ENCODE data around the gene XPNPEP1.

Gene XPNPEP1

DNA sequence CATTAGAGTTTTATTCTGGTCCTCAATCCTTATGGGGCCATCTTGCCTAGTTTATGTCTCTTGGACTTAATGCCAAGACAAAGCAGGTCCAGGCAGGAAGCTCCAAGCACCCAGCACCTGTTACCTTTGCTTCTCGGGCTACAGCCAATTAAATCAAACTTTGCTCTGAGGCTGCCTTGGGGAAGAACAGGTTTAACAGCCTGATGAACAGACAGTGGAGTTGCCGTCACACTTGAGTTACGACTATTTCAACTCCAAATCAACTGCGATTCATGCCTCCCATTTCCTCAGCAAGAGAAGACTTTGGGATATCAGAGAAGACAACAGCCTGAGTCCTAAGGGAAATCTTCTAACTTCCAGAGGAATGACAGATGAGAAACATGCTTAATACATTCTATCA is 62.2 kb downstream of the XPNPEP1 start:
- no peak for DNase-seq

DNA sequence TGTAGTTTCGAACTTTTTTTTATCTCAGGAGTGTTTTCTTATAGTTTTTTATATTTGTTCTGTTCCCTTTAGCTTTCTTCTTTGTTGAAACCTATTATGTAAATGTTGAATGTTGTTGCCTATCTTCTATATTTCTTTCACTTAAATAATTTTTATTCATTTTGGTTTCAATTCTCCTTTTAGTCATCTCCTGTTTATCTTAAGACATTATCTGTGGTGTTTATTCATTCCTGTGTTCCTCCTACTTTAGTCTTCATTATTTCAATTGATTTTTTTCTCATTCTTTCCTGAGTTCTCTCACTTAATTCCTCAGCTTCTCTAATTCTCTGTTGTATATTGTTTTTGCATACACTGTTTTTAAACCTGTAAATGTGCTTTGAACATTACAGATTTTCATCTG is 64.1 kb downstream of the XPNPEP1 start:
- DNase-seq, result no peak

DNA sequence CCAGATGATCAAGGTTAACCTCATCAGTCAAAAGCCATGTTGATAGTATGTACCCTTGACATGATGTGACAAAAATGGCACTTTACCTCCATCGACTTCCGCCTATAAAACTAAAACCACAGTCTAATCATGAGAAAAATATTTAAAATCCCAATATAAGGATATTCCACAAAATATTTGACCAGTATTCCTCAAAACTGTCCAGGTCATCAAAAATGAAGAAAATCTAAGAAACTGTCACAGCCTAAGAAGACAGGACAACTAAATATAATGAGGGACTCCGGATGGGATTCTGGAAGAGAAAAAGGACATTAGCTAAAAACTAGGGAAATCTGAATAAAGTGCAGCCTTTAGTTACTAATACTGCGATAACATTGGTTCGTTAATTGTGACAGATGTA is 67.6 kb downstream of the XPNPEP1 start:
- no peak for DNase-seq

- DNase-seq, result no peak
Measured at GRCh38 chr10:109853921-109854320, 69.4 kb downstream of the XPNPEP1 start.

DNA sequence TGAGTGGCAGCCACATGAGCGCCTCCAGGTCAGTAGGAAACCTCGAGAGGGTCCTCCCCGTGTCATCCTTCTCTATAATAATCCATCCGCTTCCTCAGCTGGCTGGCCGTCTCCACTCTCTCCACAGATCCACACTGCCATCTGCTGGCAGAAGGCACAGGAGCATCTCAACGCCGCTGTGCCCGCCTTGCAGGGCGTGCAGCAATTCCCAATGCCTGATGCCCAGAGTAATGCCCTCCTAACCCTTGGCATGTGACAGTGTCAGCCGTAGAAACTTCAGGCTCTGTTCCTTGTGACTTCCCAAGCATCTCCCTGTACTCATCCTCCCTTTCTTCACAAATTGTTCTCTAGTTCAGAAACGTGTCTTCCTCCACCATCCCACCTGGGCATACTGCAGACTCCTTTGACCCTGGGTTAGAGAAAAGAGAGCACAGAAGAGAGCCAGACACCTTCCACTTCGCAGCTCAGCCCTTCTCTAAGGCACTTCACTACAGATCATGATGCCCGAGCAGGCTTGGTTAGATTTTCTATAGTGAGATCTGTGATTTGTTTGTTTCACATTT is 70.8 kb downstream of the XPNPEP1 start:
- no peak for DNase-seq

DNA sequence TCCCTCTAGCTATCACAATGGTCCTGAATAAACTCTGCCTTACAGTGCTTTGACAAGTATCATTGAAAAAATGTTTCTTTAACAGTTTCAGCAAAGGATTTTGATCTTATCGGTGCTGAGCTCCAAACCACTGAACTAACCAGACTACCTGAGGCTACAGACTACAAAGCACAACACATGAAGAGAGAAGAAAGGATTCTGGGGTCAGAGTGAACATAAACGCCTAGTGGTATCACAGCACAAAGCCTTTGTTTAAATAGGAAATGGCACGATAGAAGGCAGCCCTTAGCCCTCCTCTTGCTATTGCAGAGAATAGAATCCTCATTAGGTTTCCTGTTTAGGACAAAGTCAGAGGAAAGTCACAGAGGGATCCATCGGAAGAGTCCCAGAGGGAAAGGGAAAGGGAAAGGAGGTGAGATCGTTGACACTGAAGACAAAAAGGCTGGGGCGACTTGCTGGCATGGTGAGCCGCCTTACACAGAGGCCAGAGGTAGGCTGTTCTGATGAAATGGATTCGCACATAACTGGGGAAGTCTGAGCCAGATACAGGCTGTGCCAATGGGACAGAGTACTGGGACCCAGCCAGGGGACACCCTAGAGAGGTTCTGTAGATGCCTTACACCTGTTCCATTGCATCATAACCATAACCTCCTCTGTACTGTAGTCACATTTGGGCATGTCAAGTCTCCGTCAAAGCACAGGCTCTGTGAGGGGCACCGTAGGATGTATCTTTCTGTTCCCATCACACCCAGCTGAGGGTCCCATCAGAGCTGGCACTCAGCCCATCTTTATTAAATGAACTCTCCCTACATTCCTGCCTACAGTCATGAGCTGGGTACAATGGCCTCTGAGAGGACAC is 71.5 kb downstream of the XPNPEP1 start:
- no peak for DNase-seq

DNA sequence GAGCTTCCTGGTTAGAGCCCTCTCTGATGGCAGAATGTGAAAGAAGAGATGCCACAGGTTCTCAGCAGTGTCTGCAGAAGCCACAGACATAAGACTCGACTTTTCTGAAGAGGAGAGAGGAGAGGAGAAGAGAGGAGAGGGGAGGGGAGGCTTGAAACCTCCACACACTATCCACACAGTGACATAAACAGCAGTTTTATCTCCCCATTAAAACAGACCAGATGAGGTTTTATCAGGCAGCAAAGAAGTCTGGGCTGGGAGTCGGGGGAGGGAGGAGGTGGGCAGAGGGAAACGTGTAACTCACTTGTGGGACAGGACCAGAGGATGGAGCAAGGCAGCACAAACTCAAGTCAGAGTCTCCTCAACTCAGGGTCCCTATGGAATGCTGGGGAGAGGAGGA is 76.5 kb downstream of the XPNPEP1 start:
- DNase-seq, result no peak

- DNase-seq, result no peak
Measured at GRCh38 chr10:109845308-109845707, 78.0 kb downstream of the XPNPEP1 start.

- DNase-seq, result no peak
Measured at GRCh38 chr10:109838592-109839244, 84.6 kb downstream of the XPNPEP1 start.

GRCh38 chr10:109837384-109837783 is 85.9 kb downstream of the XPNPEP1 start:
- no peak for DNase-seq

GRCh38 chr10:109835257-109835656 is 88.1 kb downstream of the XPNPEP1 start:
- DNase-seq, result no peak

- no peak for DNase-seq
Measured at GRCh38 chr10:109831846-109832245, 91.5 kb downstream of the XPNPEP1 start.

GRCh38 chr10:109824206-109824605 is 99.1 kb downstream of the XPNPEP1 start:
- DNase-seq, result no peak

- no peak for DNase-seq
Measured at GRCh38 chr10:109823196-109823595, 100.1 kb downstream of the XPNPEP1 start.

GRCh38 chr10:109821672-109822071 is 101.6 kb downstream of the XPNPEP1 start:
- no peak for DNase-seq

DNA sequence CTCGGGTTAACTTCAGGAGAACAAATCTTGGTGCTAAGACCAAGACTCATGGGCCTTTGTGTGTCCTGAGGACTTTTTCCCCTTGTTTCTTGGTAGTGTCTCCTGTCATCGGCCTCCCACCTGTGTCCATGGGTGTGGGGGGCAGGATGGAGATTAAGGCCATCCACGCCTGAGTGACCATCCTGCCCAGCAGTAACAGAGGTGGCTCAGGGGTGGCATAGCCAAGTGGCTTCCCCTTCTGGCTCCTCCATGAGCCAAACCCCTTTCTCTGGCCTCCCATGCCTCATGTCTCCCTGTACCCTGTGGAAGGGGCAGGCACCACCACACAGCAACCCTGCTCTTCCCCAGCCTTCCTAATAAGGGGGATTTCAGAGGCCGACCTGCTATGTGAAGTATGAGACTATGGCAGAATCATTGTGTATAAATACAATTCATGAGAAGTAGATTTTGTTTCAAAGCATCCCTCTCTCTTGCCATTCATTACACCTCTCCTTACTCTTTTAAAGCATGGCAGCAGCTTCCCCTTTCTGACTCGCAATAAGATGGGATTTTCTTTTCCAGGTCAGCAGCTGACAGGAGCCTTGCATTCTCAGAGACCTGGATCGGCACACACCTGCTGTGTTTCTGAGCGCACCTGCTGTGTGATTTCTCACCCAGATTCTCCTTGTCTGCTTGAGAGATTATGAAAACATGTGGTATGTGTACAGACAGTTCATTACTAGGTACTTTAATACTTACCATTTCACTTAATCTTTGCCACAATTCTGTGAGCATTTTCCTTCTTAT is 102.5 kb downstream of the XPNPEP1 start:
- no peak for DNase-seq

DNA sequence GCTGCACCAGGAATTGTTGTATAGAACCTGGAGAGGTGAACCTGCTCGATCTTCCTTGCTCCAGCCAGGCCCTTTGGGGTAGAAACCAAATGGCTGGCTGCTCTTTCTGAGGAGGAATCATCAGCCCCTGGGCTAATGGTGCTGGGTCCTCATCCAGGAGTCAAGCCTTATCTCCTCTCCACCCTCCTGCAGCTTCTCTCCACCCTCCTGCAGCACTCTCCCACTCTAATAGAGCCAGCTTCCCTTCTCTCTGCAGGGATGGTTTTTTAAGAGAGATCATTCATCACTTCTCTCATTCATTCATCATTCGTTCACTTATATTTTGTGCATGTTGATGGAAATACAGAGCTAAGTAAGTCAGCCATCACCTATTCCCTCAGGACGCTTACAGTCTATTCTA is 103.5 kb downstream of the XPNPEP1 start:
- DNase-seq, result no peak
